ENCODE results near the gene PPP4R3B. TPM values are rescaled to one million over a fixed set of nuclear protein-coding genes. Genes with fewer than 3 reads are reported as not detected.

Gene PPP4R3B
- total RNA-seq, 1 donor from 2014 or later: 40.8 TPM

DNA sequence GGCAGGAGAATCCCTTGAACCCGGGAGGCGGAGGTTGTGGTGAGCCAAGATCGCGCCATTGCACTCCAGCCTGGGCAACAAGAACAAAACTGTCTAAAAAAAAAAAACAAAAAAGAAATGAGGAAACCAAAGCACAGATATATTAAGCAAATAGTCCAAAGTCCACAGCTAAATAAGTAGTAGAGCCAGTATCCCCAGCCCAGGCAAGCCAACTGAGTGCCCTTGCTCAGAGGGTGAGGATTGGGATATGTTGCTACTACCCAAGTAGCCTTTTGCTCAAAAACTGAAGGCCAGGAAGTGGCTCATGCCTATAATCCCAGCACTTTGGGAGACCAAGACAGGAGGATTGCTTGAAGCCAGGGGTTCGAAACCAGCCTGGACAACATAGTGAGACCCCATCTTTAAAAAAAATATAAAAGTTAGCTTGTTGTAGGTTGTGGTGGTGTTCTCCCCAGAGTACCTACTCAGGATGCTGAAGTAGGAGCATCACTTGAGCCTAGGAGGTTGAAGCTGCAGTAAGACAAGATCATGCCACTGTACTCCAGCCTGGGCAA is 92.5 kb downstream of the PPP4R3B start:
- DNase-seq (ENCODE audit: extremely low read depth, low read depth, low spot score): no peak

DNA sequence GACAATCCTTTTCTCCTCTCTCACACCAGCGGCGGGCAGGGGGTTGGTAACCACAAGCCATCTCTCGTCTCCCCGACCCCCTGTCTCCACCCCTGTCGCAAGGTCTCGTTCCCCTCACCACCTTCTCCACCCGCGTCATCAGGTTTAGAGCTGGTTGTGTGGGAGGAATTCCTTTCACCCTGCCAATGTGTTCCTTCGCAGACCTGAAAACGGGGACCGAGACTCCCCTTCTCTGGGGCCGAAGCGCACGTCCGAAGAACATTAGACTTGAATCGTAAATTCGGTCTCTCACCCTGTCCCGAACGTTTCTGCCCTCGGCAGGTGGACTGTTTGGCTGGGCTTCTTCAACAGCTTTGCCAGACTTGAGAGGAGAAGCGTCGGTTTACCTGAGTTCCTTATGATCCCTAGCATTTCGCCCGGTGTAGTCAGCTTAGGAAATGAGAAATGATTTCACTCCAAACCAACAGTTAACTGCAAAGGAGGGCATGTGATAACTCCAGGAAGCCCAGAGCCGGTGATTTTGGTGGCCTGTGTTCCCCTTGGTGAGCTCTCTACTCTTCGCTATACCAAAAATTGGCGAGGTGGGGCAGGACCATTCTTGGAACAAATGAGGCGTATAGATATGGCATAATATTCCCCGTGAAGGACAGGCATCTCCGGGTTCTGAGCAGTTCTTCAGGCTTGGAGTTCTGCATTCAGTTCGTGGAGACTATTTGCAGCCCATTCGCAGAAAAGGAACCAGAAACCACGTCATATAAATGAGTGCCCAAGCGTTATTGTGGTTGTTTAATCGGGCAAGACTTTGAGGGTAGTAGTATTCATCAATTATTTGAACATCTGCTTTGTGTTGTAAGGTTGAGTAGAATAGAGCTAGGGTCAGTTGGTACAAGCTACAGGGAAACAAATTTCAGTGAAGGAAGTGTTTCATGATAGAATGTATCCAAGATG is 97.2 kb downstream of the PPP4R3B start:
- no peak for DNase-seq (ENCODE audit: extremely low read depth, low read depth, low spot score)

DNA sequence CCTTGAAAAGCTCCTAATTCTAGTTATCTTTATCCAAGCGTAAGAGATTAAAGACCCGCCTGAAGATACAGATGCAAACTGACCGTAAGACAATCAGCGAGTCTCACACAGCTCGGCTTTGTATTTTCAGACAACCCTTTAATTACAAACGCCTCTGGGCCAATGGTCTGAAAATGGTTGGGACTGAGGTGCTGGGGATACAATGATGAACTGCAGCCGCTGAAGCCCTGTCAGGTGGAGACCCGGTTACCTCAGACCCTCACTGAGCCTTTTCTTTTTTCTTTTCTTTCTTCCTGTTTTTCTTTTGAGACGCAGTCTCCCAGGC is 98.6 kb downstream of the PPP4R3B start:
- no peak for DNase-seq (ENCODE audit: extremely low read depth, low read depth, low spot score)

DNA sequence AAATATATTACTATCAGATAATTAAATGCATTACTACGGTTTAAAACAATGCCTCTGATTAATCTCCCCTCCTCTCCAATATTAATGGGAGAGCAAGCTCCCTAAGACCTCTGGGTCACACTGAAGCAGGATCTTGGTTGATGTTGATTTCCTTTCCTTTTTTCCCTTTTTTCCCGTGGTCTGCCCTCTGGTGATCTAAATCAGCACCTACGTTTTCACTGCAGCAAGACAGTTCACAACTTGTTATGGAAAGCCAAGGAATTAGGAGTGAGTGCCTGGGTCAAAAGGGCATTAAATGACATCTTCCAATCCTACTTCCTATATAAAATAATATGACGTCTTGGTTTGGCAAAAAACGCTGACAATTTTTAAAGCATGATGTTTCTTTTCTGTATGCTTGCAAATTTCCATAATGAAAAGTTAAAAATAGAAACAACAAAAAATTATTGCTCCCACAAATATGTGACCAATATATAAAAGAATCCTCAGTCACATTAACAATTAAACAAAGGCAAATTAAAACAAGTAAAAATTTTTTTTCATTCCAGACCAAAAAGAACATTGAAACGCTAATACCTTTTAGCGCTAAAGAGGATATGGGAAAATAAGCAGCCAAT is 105.8 kb downstream of the PPP4R3B start:
- no peak for DNase-seq (ENCODE audit: extremely low read depth, low read depth, low spot score)

DNA sequence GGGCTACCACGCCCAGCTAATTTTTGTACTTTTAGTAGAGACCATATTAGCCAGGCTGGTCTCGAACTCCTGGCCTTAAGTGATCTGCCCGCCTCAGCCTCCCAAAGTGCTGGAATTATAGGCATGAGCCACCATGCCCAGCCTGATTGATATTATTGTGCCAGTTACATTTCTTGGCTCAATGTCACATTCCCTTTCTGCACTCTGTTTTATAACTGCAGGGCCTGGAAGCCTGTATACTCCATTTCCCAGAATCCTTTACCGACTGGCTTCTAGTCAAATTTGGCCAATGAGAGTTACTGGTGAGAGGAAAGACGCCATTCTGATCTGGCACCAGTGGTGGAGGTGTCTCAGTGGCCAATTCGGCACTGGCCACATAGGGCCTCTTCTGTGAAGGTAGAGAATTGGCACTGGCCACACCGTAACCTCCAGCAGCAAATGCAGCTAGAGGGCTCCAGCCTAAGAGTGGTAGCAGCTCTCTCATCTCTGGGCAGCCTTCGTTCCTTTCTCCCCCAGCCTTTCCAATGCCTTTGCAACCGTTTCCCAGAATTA is 114.8 kb downstream of the PPP4R3B start:
- DNase-seq (ENCODE audit: extremely low read depth, low read depth, low spot score): no peak

DNA sequence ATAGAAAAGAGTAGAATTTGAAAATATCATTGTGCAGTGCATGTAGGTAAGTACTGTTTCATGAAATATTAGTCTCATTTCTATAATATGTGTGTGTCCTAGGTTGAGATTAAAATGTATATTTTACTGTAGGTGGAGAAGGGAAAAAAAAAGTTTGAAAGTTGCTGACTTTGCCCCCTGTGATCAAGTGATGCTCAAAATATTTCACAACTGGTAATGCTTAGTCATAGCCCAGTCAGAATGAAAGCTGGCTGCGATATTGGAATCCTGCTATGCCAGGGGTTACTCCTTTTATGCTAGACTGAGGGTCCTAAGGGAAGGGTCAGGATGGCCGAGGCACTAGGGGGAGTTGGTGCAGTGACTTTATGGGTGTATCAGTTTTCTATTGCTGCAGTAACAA is 117.4 kb downstream of the PPP4R3B start:
- no peak for DNase-seq (ENCODE audit: extremely low read depth, low read depth, low spot score)

DNA sequence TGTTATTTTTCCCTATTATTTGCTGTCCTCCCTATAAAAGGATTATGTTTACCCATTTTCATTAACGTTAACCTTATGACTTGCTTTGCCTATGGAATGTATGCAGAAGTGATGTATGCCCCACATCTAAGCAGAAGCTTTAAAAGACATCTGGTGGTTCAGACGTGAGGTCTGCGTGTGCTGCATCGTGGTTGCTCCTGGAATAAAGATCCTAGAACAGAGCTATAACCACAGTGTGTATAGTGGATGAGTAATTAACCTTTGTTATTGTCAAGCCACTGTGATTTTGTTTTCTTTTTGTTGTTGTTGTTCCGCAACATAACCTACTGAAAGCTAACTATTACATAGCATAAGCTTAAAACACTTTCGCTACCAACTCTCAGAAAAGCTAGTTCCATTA is 118.8 kb downstream of the PPP4R3B start:
- no peak for DNase-seq (ENCODE audit: extremely low read depth, low read depth, low spot score)

Other genes starting within 250 kb of the PPP4R3B start
- 40.0 and 45.7 TPM in 2 replicates for gene CCDC88A, start 197.8 kb downstream of the PPP4R3B start, total RNA-seq
- gene CFAP36, start 97.9 kb downstream of the PPP4R3B start, total RNA-seq: 10.9 and 20.7 TPM in 2 replicates
- 14.0 and 26.0 TPM in 2 replicates for gene PNPT1, start 76.2 kb upstream of the PPP4R3B start, total RNA-seq